Measurements from ENCODE around the gene PTGDR2.

PTGDR2 gene

GRCh38 chr11:60858731-60859464, 3.1 kb upstream of the PTGDR2 start:
- DNase-seq: no peak

- no peak for DNase-seq
Measured at GRCh38 chr11:60858236-60858635, 2.5 kb upstream of the PTGDR2 start.

GRCh38 chr11:60857378-60858232, 1.9 kb upstream of the PTGDR2 start:
- DNase-seq: no peak

GRCh38 chr11:60854847-60855725, 664 bp downstream of the PTGDR2 start:
- DNase-seq: peak in 1 of 2 experiments; percentile 19

GRCh38 chr11:60854140-60854846, 1.5 kb downstream of the PTGDR2 start:
- DNase-seq: no peak

GRCh38 chr11:60852982-60853950, 2.5 kb downstream of the PTGDR2 start:
- DNase-seq: no peak

- no peak for DNase-seq
Measured at GRCh38 chr11:60852117-60852981, 3.4 kb downstream of the PTGDR2 start.

- no peak for DNase-seq
Measured at GRCh38 chr11:60851327-60852104, 4.2 kb downstream of the PTGDR2 start.

- no peak for DNase-seq
Measured at GRCh38 chr11:60849641-60850520, 5.9 kb downstream of the PTGDR2 start.

- no peak for DNase-seq
Measured at GRCh38 chr11:60848714-60849151, 7.0 kb downstream of the PTGDR2 start.

GRCh38 chr11:60847896-60848295, 7.9 kb downstream of the PTGDR2 start:
- no peak for DNase-seq

GRCh38 chr11:60847281-60847680, 8.5 kb downstream of the PTGDR2 start:
- DNase-seq: no peak

GRCh38 chr11:60845338-60845737, 10.4 kb downstream of the PTGDR2 start:
- DNase-seq: no peak

- no peak for DNase-seq
Measured at GRCh38 chr11:60844870-60845221, 10.9 kb downstream of the PTGDR2 start.

GRCh38 chr11:60844045-60844869, 11.5 kb downstream of the PTGDR2 start:
- DNase-seq: no peak

GRCh38 chr11:60842668-60843600, 12.8 kb downstream of the PTGDR2 start:
- DNase-seq: peak in 1 of 2 experiments; percentile 26
